Hematopoietic multipotent progenitor cell treated with erythropoietin and hydrocortisone succinate and interleukin-3 and kit ligand, for 17 days (in vitro differentiated cells): Measurements from ENCODE around the gene BTRC.
A peak's percentile ranks its signal among the peaks of the same experiment; 100 is the strongest.
"Not testable (repeated sequence)": the region's sequence is repeated elsewhere in the genome, so short reads cannot be mapped to it uniquely, and the experiment has no call there.

ENCODE experiments used
- DNase-seq: peaks from one replicate; pipeline ENCODE4 v3.0.0-alpha.2; 2015; ENCODE audit warnings: low spot score

The BTRC gene

DNA sequence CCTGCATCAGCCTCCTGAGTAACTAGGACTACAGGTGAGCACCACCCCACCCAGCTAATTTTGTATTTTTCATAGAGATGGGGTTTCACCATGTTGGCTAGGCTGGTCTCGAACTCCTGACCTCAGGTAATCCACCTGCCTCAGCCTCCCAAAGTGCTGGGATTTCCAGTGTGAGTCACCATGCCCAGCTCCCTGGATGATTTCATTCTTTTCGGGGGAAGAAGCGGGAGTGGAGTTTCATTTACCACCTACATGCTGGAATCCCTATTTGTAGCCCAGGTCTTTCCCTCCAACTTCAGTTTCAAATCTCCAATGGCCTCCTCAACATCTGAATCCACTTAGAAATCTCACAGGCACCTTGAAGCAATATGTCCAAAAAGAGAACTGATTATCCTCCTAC, 2.9 kb upstream of the BTRC start:
- no peak for DNase-seq

DNA sequence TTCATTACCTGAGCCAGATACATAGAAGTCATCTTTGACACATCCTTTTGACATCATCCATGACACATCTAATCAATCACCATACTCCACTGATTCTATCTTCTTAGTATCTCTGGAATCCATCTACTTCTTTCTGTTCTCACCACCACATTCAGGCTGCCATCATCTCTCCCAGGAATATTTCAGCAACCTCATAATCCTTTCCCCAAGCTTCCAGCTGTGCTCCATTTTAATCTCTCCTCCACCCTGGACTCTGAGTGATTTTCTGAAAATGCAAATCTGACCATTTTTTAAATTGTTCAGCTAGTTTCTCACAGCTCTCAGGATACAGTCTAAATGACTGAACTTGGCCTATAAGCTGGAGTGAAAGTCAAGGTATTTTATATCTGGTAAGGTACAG, 2.5 kb upstream of the BTRC start:
- no peak for DNase-seq

DNA sequence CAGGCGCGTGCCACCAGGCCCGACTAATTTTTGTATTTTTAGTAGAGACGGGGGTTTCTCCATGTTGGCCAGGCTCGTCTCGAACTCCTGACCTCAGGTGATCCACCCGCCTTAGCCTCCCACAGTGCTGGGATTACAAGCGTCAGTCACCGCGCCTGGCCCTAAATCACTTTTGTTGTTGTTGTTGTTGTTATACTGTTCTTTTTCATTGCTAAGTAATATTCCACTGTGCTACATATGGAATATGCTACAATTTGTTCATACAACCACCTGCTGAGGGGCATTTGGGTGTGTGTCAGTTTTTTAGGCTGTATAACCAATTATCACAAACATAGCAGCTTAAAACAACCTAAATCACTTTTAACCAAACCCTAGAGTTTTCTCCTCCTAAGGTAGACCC, 1.1 kb upstream of the BTRC start:
- not testable (repeated sequence) for DNase-seq

DNA sequence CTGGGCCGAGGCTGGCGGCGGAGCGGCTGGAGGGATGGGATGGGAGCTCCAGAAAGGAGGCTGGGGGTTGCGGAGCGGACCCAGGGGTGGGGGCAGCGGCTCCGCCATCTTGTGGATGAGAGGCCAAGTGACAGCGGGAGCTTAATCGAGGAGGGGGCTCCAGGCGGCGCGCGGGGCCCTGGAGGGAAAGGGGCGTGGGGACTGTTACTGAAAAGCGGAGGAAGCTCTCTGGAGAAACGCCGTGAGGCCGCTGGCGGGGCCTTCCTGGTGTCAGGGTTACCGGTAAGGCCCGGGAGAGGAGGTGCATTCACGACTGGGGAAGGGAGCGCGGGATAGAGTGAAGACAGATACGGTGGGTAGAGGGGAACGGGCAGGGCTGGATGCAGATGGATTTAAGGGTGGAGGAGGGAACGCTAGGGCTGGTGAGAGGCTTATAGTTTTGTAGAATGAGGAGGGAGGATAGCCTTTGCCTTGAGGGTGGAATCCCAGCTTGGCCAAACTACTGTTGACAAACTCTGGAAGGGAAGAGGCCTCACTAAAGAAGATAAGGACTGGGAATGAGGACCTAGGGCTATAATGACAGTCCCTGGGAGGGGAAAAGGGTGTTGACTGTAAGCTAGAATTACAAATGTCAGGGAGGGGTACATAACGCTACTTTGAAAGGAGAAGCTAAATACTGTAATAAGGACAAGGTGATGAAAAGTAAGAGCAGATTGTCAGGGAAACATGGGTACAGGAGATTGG, 535 bp downstream of the BTRC start:
- DNase-seq = peak; percentile 35

DNA sequence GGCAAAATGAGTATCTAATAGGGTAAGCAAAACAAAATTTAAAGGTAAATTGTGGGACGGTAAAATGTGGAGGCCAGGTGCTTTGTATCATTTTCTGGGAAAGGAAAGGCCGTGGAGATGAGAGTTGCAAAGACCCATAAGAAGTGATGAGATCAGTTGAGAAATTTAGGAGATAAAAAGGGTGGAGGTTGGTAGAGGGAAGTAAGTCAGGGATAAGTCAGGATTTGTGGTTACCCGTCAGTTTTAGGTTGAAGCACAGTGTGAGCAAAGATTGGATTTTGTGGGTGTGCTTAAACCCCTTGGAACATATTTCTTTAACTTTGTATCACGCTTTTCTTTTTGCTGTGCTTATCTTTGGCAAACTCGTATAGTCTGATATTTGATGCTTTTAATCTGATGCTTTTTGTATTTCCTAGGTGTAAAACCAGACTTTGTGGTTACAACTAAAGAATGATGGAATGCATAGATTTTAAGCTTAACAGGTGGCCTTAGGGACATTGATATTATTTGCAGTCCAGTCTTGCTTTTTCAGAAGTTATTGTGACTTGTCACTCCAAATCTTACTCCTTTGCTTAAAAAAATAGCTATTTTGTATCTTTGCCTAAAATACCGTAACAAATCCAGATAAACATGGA, 1.2 kb downstream of the BTRC start:
- DNase-seq = no peak

DNA sequence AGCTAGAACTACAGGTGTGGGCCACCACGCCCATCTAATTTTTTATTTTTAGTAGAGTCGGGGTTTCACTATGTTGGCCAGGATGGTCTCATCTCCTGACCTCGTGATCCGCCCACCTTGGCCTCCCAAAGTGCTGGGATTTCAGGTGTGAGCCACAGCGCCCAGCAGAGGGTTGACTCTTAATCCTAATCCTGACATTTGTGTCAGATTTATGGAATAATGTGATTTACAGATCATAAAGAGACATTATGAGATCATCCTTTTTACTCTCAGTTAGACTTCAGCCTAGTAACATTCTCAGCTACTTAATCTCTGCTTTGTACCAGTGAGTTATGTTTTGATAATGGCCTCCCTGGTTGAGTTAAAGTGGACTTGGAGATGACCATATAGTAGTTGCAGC, 2.2 kb downstream of the BTRC start:
- no peak for DNase-seq

DNA sequence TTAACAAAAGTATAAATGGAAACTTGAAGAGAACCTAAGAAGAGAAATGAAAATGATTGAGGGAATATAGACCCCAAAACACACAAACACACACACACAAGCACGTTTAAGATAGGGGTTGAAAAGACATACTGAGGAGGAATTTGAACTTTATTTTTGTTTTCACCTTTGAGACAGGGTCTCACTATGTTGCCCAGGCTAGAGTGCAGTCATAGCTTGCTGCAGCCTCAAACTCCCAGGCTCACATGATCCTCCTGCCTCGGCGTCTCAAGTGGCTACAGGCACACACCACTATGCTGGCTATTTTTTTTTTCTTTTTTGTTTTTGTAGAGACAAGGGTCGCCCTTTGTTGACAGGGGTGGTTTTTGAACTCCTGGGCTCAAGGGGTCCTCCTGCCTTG, 4.0 kb downstream of the BTRC start:
- DNase-seq = no peak

DNA sequence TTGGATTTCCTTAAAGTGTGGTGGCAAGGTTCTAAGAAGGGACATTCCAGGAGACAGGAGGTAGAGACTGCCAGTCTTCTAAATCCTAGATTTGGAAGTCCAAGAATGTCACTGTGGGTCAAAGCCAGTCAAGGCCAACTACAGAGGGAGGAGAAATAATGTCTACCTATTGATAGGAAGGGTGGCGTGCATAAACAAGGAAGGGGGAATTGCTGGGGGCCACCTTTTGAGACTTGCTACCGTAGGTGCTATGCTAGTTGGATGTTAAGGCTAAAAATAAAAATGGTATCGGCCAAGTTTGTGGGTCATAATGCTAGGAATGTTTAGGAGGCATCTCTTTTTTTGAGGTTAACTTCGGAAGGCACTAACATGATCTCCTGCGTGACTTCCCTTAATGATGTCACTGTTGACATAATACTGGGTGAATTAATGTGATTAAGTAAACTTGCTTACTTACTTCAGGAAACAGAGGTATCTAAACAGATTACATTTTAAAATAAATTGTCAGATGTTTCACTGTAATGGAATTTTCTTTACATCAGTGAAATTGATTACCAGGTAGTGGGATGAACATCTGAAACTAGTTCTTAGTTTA, 4.8 kb downstream of the BTRC start:
- DNase-seq = no peak

DNA sequence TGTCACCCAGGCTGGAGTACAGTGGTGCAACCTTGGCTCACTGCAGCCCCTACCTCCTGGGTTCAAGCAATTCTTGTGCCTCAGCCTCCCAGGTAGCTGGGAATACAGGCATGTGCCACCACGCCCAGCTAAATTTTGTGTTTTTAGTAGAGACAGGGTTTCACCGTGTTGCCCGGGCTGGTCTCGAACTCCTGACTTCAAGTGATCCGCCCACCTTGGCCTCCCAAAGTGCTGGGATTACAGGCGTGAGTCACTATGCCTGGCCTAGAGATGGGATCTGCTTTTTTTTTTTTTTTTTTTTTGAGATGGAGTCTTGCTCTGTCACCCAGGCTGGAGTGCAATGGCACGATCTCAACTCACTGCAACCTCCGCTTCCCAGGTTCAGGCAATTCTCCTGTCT, 6.1 kb downstream of the BTRC start:
- not testable (repeated sequence) for DNase-seq

DNA sequence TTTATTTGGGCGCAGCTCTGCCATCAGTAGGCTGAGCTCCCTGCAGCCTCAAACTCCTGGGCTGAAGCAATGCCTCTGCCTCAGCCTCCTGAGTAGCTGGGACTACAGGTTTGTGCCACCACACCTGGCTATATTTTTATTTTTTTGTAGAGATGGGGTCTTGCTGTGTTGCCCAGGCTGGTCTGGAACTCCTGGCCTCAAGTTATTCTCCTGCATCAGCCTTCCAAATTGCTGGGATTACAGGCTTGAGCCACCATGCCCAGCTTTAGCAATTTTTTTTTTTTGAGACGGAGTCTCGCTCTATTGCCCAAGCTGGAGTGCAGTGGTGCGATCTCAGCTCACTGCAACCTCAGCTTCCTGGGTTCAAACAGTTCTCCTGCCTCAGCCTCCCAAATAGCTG, 6.9 kb downstream of the BTRC start:
- not testable (repeated sequence) for DNase-seq

DNA sequence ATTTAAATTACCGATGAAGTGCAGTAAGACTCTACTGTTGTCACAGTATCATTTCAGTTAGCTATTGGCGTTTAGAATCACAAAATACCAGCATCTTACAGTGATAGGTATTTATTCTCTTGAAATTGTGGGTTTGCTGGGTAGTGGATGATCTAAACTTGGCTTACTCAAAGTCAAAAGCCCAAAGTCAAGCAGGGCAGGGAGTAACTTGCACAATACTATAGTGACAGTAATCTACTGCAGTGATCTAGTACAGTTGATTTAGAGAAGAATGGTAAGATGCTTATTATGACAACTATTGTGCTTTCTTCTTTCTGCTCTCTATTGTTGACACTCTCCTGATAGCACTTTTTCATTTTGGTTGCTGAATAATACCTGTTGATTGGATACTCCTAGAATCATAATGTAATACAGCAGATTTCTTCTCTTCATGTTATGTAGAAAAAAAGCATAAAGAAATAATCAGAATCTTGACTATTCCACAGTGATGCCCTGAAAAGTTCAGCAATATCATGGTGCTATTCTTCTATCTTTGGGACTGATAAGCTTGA, 10.0 kb downstream of the BTRC start:
- no peak for DNase-seq

DNA sequence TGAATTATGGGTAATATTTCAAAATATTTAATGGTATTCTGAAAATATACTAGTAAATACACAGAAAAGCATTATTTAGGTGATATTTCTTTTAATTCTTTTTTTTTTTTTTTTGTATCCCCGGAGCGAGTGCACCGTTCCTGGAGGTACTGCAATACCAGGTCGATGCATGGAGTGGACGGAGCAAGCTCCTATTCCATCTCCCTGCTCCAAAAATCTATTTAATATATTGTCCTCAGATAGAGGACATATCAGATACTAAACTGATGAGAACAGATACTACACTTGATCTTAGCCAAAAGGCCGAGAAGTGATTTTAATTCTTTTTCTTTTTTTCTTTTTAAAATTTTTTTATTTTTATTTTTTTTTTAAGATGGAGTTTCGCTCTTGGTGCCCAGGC, 10.8 kb downstream of the BTRC start:
- no peak for DNase-seq

DNA sequence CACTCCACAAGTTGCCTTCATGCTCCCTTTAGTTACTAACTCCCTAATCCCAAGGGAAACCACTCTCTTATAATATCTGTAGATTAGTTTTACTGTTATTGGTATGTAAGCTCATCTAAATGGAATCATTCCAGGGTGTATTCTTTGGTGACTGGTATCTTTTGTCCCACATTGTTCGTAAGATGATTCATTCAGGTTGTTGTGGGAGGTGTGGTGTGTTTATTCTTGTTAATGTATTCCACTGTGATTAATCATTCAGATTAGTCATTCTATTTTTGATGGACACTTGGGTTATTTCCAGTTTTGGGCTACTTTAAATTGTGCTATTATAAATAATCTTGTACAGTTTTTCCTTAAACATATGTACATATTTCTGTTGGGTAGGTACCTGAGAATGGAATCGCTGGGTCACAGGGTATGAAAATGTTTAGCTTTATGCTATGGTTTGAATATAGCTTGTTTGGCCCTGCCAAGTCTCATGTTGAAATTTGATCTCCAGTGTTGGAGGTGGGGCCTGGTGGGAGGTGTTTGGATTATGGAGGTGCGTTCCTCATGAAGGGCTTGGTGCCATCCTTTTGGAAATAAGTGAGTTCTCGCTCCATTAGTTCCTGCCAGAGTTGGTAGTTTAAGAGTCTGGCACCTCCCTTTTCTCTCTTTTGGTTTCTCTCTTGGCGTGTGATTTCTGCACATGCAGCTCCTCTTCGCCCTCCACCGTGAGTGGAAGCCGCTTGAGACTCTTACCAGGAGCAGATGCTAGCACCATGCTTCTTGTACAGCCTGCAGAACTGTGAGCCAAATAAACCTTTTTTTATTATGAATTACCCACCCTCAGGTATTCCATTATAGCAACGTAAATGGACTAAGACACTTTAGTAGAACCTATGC, 13.8 kb downstream of the BTRC start:
- DNase-seq = no peak

DNA sequence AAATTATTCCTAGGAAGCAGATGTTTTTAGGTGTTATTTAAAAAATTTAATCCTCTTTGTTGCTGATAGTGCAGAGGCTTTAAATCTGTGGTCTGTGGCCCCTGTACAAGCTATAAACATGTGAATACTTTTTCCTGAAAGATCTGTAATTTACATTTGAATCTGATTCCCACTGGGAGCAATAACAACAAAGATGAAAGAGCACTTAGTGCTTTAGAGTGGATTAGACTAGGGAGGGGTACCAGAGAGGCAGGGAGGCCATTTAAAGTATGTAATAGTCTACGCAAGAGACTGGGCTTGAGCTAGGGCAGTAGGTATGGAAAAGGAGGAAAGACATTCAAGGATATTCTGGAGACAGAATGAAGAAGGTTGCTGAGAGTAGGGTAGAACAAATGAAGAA, 19.1 kb downstream of the BTRC start:
- DNase-seq = no peak

DNA sequence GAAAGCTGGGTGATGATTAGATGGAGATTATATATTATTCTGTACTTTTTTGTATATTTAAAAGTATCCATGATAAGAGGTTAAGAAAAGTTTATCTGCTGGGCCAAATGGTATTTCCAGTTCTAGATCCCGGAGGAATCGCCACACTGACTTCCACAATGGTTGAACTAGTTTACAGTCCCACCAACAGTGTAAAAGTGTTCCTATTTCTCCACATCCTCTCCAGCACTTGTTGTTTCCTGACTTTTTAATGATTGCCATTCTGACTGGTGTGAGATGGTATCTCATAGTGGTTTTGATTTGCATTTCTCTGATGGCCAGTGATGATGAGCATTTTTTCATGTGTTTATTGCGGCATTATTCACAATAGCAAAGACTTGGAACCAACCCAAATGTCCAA, 20.0 kb downstream of the BTRC start:
- not testable (repeated sequence) for DNase-seq

DNA sequence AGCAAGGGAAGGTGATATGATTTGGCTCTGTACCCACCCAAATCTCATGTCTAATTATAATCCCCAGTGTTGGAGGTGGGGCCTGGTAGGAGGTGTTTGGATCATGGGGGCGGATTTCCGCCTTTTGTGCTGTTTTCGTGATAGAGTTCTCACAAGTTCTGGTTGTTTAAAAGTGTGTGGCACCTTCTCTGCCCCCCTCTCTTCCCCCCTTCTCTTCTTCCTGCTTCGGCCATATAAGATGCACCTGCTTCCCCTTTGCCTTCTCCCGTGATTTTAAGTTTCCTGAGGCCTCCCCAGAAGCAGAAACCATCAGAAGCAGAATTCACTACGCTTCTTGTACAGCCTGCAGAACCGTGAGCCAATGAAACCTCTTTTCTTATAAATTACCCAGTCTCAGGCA, 21.1 kb downstream of the BTRC start:
- DNase-seq = no peak

DNA sequence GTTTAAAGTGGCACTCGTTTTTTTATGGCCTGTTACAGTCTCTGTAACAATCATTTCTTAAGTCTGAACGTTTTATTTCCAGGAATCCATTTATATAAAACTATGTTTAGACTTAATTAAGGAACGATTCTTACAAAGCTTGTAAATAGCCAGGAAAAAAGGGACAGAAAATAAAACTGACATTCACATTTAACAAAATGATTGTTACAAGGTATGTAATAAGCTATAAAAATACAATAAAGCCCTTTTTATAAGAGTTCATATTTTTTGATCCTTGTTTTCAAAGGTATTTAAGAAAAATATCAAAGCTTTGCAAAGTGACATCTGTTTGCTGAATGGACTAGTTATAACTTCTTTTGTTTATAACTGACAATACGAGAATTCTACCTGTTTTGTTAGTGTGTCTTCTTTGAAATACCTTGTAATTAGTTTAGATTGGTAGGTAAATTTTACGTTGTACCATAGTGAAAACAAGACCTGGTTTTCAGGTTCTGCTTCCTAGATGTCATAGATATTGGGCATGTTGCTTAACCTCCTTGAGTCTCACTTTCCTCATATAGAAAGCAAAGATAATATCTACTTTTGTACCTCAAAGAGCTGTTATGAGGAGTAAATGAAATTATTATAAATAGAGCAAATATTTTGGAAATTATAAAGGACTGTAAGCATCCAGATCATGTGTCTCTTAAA, 25.8 kb downstream of the BTRC start:
- no peak for DNase-seq

DNA sequence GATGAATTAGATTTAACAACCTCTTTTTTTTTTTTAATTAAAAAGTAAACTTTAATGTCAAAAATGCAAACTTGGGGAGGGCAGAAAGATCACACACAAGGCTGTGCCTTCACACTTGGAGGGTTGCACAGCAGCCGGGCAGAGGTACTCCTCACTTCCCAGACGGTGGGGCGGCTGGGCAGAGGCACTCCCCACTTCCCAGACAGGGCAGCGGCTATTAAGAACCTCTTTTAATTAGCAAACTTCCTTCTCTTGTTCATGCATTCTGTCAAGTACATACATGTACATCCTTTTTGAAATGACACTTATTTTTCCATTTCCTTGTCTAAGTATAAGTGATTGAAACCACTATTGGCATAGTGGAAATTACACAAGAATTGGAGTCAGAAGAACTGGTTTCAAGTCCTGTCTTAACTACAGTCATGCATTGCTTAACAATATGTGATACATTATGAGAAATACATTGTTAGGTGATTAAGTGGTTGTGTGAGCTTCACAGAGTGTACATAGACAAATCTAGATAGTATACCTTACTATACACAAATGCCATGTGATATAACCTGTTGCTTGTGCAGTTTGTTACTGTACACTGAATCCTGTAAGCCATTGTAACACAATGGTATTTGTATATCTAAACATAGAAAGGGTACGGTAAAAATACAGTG, 26.5 kb downstream of the BTRC start:
- no peak for DNase-seq

DNA sequence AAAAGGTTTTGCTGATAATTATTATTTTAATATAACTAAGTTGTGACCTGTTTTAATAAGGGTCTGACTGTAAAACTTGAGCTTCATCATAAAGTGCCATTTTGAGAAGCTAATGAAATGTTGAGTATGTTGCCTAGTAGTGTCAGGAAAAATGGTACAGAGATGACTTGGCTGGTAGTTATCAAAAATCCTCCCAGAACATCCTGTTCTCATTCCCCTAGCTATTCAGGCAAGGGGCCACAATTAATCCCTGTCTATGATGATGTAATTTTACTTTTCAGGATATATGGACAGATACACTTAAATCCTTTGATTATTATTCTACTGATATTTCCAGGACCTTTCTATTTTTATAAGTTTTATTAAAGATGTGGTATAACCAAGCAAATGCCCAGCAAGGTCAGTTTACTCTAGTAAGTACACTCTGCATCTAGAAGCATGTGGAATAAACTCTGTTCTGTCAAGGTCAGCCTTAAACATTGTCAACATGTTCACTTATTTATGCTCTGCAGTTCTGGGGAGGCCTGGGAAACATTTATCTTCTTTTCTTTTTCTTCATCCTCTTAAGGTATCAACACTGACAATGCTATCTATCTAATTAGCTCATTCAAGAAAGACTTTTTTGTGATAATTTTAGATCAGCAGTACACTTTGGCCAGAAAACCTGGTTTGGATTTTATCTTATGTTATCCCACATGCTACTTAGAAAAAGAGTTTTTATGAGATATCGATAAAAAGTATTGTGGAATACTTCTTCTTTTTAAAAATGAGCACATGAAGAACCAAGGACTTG, 32.1 kb downstream of the BTRC start:
- no peak for DNase-seq

DNA sequence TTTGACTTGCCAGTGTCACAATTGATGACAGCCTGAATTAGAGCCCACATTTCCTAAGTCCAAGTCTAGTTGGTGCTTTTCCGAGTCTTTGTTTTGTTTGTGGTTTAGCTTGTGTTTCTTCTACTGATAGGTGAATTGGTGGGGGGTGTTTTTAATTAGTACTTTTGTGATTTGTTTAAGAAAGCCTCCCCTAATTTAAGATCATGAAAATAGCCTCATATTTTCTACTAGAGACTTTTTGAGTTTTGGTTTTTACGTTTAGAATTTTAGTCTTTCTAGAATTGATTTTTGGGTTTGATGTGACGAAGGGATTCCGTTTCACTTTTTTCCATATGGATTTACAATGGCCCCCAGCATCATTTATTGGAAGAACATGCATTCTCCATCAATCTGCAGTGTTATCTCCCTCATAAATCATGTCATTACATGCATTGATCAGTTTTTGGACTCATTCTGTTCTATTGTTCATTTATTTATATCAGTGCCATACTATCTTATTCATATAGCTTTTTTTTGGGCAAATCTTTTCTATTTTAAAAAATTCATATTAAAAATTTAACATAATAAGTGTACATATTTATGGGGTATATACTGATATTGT, 32.8 kb downstream of the BTRC start:
- DNase-seq = no peak
